OCI-LY3 (cell line): ENCODE measurements around the gene PORCN.

Experiments used
- H2AFZ ChIP-seq: fragments of 200-600, 300-600 bp; shearing (Covaris generic); 2 replicates; pipeline ENCODE4 v1.6.0; 2014; ENCODE audit warnings: antibody characterized with exemption, low read depth, low read length
- H3K27ac ChIP-seq: fragments of 200-600, 300-600 bp; sonication (generic); 2 replicates; pipeline ENCODE4 v1.5.1; 2014; ENCODE audit warnings: mild to moderate bottlenecking, low read length, moderate library complexity, mixed read lengths
- H3K27me3 ChIP-seq: fragments of 200-600, 300-600 bp; sonication (generic); 2 replicates; pipeline ENCODE4 v1.6.1; 2014; ENCODE audit warnings: low read depth, low read length, mixed read lengths
- H3K36me3 ChIP-seq: fragments of 200-600, 300-600 bp; sonication (generic); replicated peaks from 2 replicates; pipeline ENCODE3; 2014; ENCODE audit warnings: low read depth, low read length, mixed read lengths
- H3K4me1 ChIP-seq: fragments of 300-600, 200-600 bp; sonication (generic); 2 replicates; pipeline ENCODE4 v1.6.1; 2014; ENCODE audit warnings: low read length, mixed read lengths
- H3K4me2 ChIP-seq: fragments of 200-600, 300-600 bp; sonication (generic); 2 replicates; pipeline ENCODE4 v1.6.1; 2014; ENCODE audit warnings: low read length, mixed read lengths
- H3K4me3 ChIP-seq: fragments of 300-600, 200-600 bp; sonication (generic); 2 replicates; pipeline ENCODE4 v1.5.1; 2014; ENCODE audit warnings: antibody characterized with exemption, mild to moderate bottlenecking, low read length, moderate library complexity
- H3K79me2 ChIP-seq: fragments of 300-600, 200-600 bp; shearing (Covaris generic); 2 replicates; pipeline ENCODE4 v1.6.1; 2014; ENCODE audit warnings: mild to moderate bottlenecking, low read length, mixed read lengths
- H3K9ac ChIP-seq: fragments of 300-600, 200-600 bp; shearing (Covaris generic); 2 replicates; pipeline ENCODE4 v1.6.0; 2014; ENCODE audit warnings: mild to moderate bottlenecking, low read length, moderate library complexity
- H3K9me3 ChIP-seq: fragments of 200-600, 300-600 bp; shearing (Covaris generic); 2 replicates; pipeline ENCODE4 v1.6.1; 2014; ENCODE audit warnings: low read length, mixed read lengths; ENCODE audit not compliant: insufficient read depth
- H4K20me1 ChIP-seq: fragments of 200-600, 300-600 bp; sonication (generic); 2 replicates; pipeline ENCODE4 v1.6.1; 2016; ENCODE audit warnings: low read length, mixed read lengths; ENCODE audit not compliant: insufficient read depth
- CTCF ChIP-seq: fragments of 200-600, 300-600 bp; sonication (generic); IDR thresholded peaks from 2 replicates; pipeline ENCODE4 v1.5.1; 2014; ENCODE audit warnings: antibody characterized with exemption, low read length, low read depth
- EZH2phosphoT487 ChIP-seq: fragments of 200-600 bp; shearing (Covaris generic); IDR thresholded peaks from 2 replicates; pipeline ENCODE4 v1.6.1; 2018; ENCODE audit warnings: antibody characterized with exemption, mixed run types, low read depth

PORCN gene

GRCh38 chrX:48474127-48474526 lies 34.7 kb upstream of the PORCN start:
- H3K4me3 ChIP-seq = no peak overlapping the region
- H3K4me2 ChIP-seq = no peak overlapping the region
- no peaks in the 10 kb centered on the region for H3K36me3 ChIP-seq
- no peak overlapping the region for H3K27ac ChIP-seq
- H3K9ac ChIP-seq = no peak overlapping the region
- H3K79me2 ChIP-seq = peaks cover 45% of the 10 kb centered on the region
- no peaks in the 10 kb centered on the region for H4K20me1 ChIP-seq
- TF ChIP-seq EZH2phosphoT487 = no peak
- TF ChIP-seq CTCF = peak; percentile 36
- no peaks in the 10 kb centered on the region for H3K27me3 ChIP-seq
- no peak overlapping the region for H2AFZ ChIP-seq
- no peaks in the 10 kb centered on the region for H3K9me3 ChIP-seq
- peaks cover 20% of the 10 kb centered on the region for H3K4me1 ChIP-seq

GRCh38 chrX:48474581-48474980 lies 34.2 kb upstream of the PORCN start:
- peaks cover 47% of the 10 kb centered on the region for H3K79me2 ChIP-seq
- H4K20me1 ChIP-seq = no peaks in the 10 kb centered on the region
- H3K9me3 ChIP-seq = no peaks in the 10 kb centered on the region
- peaks cover 18% of the 10 kb centered on the region for H3K4me1 ChIP-seq
- no peaks in the 10 kb centered on the region for H3K27me3 ChIP-seq
- no peaks in the 10 kb centered on the region for H3K36me3 ChIP-seq
- H3K4me3 ChIP-seq = peak overlapping the region; percentile 94
- H3K9ac ChIP-seq = peak overlapping the region; percentile 98
- H3K4me2 ChIP-seq = peak overlapping the region; percentile 66
- no peak overlapping the region; the same call in 1 of the 2 replicates for H2AFZ ChIP-seq
- H3K27ac ChIP-seq = no peak overlapping the region; the same call in 1 of the 2 replicates
- TF ChIP-seq CTCF = no peak

GRCh38 chrX:48475296-48475695 lies 33.5 kb upstream of the PORCN start:
- Histone ChIP-seq H3K9ac (peak overlapping the region; percentile 98), H3K36me3 (no peaks in the 10 kb centered on the region), H3K4me3 (peak overlapping the region; percentile 94), H3K27me3 (no peaks in the 10 kb centered on the region), H4K20me1 (no peaks in the 10 kb centered on the region), H3K4me1 (peaks cover 15% of the 10 kb centered on the region), H3K4me2 (peak overlapping the region; percentile 66), H3K27ac (peak overlapping the region; percentile 74), H3K9me3 (no peaks in the 10 kb centered on the region), H3K79me2 (peaks cover 50% of the 10 kb centered on the region), H2AFZ (peak overlapping the region; percentile 90; the same call in 1 of the 2 replicates)
- no peak for TF ChIP-seq EZH2phosphoT487
- TF ChIP-seq CTCF = no peak

GRCh38 chrX:48475774-48476577 lies 32.8 kb upstream of the PORCN start, which contains the start of gene FTSJ1:
Gene FTSJ1, plus strand, starts transcription at chrX:48476199. Its CDS starts 1,849 bp downstream, at chrX:48478048.
- H2AFZ ChIP-seq = peak within 1 kb of the TSS; percentile 90
- H3K4me3 ChIP-seq = peak within 1 kb of the TSS; percentile 94
- no peaks in the 10 kb centered on the region for H3K27me3 ChIP-seq
- no peaks in the 10 kb centered on the region for H3K36me3 ChIP-seq
- H3K4me2 ChIP-seq = peak within 1 kb of the TSS; percentile 66
- H3K4me1 ChIP-seq = peaks cover 15% of the 10 kb centered on the region
- H3K79me2 ChIP-seq = peaks cover 55% of the 10 kb centered on the region
- peak within 1 kb of the TSS; percentile 98 for H3K9ac ChIP-seq
- no peaks in the 10 kb centered on the region for H3K9me3 ChIP-seq
- no peaks in the 10 kb centered on the region for H4K20me1 ChIP-seq
- TF ChIP-seq CTCF (no peak), EZH2phosphoT487 (no peak)
- H3K27ac ChIP-seq = peak within 1 kb of the TSS; percentile 74
